MG63 (cell line): Measurements from ENCODE around the gene VSIG10. TPM values are rescaled to one million over a fixed set of nuclear protein-coding genes. Genes with fewer than 3 reads are reported as not detected.

Source experiments
- DNase-seq: peaks from one replicate; pipeline ENCODE4 v3.0.0-alpha.2; 2020
- H3K27me3 ChIP-seq: fragments of 250-450 bp; sonication (Bioruptor Pico); 2 replicates; pipeline ENCODE4 v1.5.1; 2020; ENCODE audit warnings: mild to moderate bottlenecking, moderate library complexity
- H3K36me3 ChIP-seq: fragments of 250-450 bp; sonication (Bioruptor Pico); 2 replicates; pipeline ENCODE4 v1.5.1; 2020; ENCODE audit warnings: mild to moderate bottlenecking, moderate library complexity
- H3K4me3 ChIP-seq: fragments of 250-450 bp; sonication (Bioruptor Pico); 2 replicates; pipeline ENCODE4 v1.5.1; 2020; ENCODE audit warnings: mild to moderate bottlenecking, moderate library complexity
- H3K9me3 ChIP-seq: fragments of 250-450 bp; sonication (Bioruptor Pico); 2 replicates; pipeline ENCODE4 v1.5.1; 2020; ENCODE audit warnings: mild to moderate bottlenecking, moderate library complexity
- total RNA-seq: library from RNA; depleted of rRNA; stranded (reverse); fragments of >200 nt; shearing (Covaris generic); gene quantifications from 2 replicates; pipeline ENCODE4 v1.2.3, GENCODE V29; 2014; ENCODE audit warnings: low replicate concordance

The VSIG10 gene
- total RNA-seq, 1 experiment from 2014 or later = 23.9 TPM

DNA sequence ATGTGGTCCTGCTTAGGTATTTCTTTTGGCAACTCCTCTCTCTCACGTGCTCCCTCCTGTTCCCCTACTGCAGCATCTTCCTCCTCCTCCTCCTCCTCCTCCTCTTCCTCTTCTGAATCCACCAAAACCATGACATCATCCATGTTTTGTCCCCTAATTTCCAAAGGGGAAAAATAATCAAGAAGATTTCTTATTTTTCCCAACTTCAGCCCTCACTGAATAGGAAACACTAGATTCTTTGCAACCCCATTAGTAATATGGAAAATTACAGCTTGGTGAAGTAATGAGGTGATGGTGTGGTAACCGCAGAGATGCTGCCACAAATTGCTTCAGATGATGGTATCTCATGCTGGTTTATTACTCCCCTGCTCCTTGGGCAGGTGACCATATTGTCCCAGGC is 35.4 kb downstream of the VSIG10 start:
- DNase-seq = no peak
- Histone ChIP-seq H3K9me3 (no peaks in the 10 kb centered on the region), H3K27me3 (no peaks in the 10 kb centered on the region), H3K36me3 (no peaks in the 10 kb centered on the region), H3K4me3 (no peak overlapping the region)

DNA sequence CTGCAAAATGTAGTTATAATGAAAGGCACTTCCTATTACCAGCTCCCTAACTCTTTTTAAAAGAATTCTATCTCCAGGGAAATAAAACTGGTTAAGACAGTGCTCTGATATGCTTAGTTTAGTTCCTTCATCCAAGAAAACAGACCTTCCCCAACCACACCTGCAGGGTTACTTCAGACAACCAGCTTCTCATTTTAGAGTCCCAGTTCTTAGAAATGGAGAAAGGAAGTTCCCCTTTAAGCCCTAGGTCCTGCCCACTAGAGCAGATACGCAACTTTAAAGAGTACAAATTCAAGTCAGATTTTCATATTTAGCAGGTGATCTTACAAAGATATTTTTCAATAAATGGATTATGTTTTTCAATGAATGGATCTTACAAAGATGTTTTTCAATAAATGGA is 38.4 kb downstream of the VSIG10 start:
- H3K27me3 ChIP-seq = no peaks in the 10 kb centered on the region
- H3K36me3 ChIP-seq = no peaks in the 10 kb centered on the region
- no peak overlapping the region for H3K4me3 ChIP-seq
- no peak for DNase-seq
- H3K9me3 ChIP-seq = no peaks in the 10 kb centered on the region

DNA sequence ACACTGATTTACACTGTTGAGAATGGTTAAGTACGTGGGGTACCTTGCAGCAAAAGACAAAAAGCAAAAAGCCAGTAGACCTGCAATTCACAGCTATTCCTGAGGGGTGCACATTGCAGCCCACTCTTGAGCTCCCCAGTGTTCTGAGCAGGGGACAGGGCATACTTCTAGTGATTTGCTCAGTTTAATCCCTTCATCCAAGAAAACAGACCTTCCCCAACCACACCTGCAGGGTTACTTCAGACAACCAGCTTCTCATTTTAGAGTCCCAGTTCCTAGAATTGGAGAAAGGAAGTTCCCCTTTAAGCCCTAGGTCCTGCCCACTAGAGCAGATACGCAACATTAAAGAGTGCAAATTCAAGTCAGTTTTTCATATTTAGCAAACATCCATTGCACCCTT is 39.2 kb downstream of the VSIG10 start:
- no peaks in the 10 kb centered on the region for H3K27me3 ChIP-seq
- DNase-seq = no peak
- no peak overlapping the region for H3K4me3 ChIP-seq

DNA sequence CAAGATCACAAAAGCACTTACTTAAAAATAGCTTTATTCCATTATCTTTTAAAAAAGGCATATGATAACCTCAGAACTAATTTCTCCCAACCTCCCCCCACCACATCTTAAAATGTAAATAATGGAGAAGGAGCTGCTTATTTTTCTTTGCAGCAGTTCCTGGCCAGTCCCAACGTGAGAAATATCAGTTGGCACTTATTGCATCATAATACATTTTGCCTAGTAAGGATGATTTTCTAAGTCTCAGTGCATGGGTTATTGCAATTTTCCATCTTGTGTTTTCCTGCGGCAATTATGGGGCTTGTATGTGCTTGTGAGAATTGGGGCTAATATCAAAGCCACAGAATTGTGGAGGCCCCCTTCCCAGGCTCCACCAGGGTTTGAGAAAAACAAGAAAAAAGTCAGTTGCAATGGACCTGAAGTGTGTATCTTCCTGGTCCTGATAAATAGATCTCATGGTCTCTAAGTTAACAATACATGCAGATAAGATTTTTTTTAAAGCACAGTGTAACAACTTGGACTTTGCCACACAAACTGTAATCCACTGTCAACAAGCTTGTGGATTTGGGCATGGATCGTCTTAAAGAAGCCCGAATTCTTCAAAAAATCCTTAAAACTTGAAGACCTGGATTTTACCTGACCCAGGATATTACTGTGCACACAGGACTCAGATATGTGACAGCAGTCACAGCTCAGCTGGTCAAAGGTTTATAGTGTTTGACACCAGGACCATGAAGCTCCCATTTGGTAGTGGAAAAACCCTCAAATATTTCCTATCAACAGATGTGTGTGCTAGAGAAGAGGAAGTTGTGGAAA is 40.0 kb downstream of the VSIG10 start:
- DNase-seq = no peak
- Histone ChIP-seq H3K4me3 (no peak overlapping the region), H3K27me3 (no peaks in the 10 kb centered on the region), H3K36me3 (peaks cover 2% of the 10 kb centered on the region), H3K9me3 (no peaks in the 10 kb centered on the region)

More for the DNA sequence above, 39.2 kb downstream of the VSIG10 start:
- Histone ChIP-seq H3K9me3 (no peaks in the 10 kb centered on the region), H3K36me3 (no peaks in the 10 kb centered on the region)

DNA sequence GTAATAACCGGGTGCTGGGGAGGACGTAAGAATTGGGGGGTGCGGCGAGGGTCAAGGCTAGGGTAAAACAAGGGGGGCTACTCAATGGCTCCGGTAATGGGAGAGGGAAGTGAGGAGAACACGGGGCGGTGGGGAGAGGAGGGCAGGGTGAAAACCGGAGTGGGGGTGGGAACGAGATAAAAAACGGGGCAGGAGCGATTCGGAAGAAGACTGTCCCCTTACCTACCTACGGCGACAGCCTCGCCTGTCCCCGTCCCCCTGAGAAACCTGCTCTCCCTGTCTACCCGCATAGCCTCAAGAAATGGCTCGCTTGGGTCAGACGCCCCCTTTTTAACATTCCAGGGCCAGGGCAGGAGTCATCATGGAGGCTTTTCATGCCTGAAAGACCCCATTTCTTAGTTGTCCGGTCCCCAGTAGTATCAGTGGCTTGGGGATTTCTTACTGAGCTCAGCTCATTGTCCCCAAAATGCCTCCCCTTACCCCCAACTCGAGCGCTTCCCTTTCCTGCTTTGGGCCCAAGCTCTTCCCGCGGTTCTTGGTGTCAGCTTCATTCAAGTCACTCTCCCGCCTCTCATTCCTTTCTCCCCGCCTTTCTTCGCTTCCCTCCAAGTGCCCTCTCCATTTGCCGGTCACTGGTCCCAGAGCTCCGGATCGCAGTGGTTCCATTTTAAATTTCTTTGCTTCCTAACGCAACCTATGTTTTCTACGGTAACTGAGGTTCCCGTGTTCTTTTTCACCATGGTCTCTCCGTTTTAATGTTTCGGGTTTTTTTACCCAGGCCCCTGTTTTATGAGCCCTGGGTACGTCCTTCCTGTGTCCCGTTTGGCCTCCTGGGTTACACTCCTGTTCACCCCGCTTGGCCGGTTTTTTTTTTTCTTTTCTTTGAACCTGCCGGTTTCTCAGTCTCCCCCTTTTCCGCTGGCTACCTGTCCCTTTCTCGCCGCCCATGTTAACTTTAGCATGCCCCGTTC is 41.7 kb downstream of the VSIG10 start:
- peaks cover 9% of the 10 kb centered on the region for H3K36me3 ChIP-seq
- H3K4me3 ChIP-seq = peak overlapping the region; percentile 78
- no peaks in the 10 kb centered on the region for H3K9me3 ChIP-seq
- H3K27me3 ChIP-seq = no peaks in the 10 kb centered on the region
- DNase-seq = peak; percentile 39

DNA sequence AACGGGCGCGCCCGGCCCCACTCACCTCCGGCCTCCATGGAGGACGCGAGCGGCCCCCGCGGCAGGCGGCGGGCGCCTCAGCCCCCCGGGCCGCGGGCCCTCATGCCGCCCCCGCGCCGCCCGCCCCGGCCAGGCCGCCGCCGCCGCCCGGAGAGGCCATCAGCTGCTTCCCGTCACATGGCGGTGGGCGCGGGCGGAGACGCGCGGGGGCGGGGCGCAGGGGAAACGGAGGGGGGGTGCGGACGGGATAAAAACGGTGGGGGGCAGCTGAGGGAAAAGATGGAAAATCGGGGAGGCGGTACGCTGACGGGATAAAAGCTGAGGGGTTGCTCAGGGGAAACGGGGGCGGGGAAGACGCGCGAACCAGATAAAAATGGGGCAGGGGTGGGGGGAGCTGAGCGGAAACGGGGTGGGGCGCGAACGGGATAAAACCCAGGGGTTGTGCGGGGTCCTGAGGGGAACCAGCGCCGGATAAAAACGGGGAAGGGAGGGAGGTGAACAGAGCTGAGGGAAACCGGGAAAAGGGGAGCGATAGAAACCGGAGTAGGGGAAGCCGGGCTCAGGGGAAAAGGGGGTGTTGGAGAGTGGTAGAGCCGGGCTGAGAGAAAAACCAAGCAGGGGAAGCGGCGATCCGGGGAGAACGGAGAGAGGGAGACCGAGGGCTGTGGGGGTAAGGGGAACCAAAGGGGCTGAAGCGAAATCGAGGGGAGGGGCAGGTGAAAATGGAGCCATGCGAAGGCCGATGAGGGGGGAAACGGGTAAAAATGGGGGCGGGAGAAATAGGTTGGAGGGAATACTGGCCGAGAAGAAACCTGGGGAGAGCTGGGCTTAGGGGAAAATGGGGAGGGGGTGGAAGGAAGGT is 42.6 kb downstream of the VSIG10 start, which contains the start of gene WSB2:
TSS of gene WSB2 (minus strand) at position 169 of the 862 bp plus-strand sequence. CDS start at position 38, 131 bp downstream.
- peak; percentile 85 for DNase-seq
- Histone ChIP-seq H3K4me3 (peak within 1 kb of the TSS; percentile 82), H3K36me3 (peaks cover 9% of the 10 kb centered on the region), H3K27me3 (no peaks in the 10 kb centered on the region), H3K9me3 (no peaks in the 10 kb centered on the region)

DNA sequence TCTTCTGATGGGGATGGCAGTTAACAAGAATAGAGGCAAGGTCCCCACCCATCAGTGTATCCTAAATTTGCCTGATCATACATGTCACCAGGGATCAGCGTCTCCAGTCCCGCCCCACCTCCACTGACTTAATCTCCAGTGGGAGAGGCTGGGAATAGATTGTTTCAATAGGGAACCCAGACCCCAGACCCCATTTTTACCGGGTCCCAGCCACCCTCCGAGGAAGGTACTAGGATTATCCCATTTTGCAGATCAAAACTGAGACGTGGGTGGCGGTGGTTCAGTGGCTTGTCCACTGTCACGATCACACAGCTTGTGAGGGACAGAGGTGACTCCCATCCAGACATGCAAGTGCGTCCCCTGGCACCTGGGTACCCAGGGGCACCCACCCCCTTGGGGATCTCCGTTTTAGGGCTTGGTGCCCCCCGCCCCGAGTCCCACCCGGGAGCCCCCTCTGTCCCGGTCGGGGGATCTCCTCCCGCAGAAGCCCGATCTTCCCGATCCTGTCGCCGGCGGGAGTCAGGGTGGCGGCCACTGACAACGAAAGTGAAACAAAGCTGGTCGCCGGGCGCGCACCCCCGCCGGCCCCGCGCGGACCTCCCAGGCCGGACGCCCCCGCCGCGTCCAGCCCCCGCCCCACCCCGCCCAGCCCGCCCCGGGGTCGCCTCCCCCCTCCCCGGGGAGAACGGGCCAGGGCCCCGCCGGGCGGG is 43.4 kb downstream of the VSIG10 start:
- Histone ChIP-seq H3K36me3 (peaks cover 9% of the 10 kb centered on the region), H3K9me3 (no peaks in the 10 kb centered on the region), H3K27me3 (no peaks in the 10 kb centered on the region), H3K4me3 (peak overlapping the region; percentile 82)
- DNase-seq = no peak

DNA sequence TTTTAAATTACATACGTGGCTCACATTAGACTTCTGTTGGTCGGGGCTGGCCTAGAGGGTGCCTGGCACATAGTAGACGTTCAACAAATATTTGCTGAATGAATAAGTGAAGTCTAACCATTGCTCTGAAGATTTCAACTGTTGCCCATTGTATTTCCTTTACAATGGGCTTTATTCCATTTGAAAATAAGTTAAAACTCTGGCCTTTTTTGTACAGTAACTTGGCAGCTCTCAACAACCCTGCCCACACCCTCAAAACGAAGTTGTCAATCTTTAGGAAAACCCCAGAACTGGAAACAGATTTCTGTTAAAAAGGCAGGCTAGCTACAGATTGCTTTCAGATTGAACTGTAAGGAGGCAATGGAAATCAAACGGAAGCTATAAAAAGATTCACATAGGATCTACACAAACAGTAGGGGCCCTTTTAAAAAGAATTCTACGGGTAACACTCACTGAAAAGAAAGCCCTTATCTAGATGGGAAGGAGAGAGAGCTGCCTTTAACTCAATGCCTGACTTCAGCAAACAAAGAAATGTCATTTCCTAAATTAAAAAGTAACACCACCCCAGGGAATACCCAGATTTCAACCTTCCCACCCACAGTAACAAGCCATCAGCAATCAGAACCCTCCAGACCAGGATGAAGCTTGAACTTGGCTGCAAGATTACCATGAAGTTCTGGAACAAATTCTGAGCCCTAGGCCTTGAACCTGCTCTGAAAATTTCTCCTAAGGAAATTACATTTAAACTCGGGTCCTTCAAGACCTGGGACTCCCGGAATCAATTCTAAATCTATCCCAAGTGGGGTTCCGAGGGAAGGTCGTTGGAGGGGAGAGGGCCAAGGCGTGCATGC is 44.2 kb downstream of the VSIG10 start:
- peaks cover 12% of the 10 kb centered on the region for H3K36me3 ChIP-seq

DNA sequence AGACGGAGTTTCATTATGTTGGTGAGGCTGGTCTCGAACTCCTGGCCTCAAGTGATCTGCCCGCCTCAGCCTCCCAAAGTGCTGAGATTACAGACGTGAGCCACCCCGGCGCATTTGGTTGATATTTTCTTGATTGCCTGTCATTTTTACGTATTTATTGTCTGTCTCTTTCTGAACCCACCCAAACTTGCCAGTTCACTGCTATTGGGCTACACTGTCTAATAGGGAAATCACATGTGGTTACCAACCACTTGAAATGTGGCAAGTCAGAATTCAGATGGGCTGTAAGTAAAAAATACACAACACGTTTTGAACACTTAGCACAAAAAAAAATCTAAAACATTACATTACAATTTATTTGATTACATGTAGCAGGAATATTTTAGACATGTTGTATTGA is 44.9 kb downstream of the VSIG10 start:
- Histone ChIP-seq H3K4me3 (peak overlapping the region; percentile 82), H3K36me3 (peaks cover 12% of the 10 kb centered on the region), H3K9me3 (no peaks in the 10 kb centered on the region), H3K27me3 (no peaks in the 10 kb centered on the region)
- DNase-seq = no peak

More for the DNA sequence above, 44.2 kb downstream of the VSIG10 start:
- DNase-seq = peak; percentile 67
- Histone ChIP-seq H3K27me3 (no peaks in the 10 kb centered on the region), H3K9me3 (no peaks in the 10 kb centered on the region), H3K4me3 (peak overlapping the region; percentile 82)

DNA sequence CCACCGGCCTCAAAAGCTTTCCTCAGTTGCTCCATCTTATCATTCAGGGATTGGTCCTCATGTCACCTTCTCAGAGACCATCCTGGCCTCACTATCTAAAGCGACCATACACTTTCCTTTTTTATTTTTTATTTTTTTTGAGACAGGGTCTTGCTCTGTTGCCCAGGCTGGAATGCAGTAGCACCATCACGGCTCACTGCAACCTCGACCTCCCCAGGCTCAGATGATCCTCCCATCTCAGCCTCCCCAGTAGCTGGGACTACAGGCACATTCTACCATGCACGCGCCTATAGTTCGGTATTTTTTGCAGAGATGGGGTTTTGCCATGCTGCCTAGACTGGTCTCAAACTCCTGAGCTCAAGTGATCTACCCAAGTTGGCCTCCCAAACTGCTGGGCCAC is 45.6 kb downstream of the VSIG10 start:
- Histone ChIP-seq H3K27me3 (no peaks in the 10 kb centered on the region), H3K9me3 (no peaks in the 10 kb centered on the region), H3K4me3 (no peak overlapping the region), H3K36me3 (peaks cover 15% of the 10 kb centered on the region)
- DNase-seq = no peak

DNA sequence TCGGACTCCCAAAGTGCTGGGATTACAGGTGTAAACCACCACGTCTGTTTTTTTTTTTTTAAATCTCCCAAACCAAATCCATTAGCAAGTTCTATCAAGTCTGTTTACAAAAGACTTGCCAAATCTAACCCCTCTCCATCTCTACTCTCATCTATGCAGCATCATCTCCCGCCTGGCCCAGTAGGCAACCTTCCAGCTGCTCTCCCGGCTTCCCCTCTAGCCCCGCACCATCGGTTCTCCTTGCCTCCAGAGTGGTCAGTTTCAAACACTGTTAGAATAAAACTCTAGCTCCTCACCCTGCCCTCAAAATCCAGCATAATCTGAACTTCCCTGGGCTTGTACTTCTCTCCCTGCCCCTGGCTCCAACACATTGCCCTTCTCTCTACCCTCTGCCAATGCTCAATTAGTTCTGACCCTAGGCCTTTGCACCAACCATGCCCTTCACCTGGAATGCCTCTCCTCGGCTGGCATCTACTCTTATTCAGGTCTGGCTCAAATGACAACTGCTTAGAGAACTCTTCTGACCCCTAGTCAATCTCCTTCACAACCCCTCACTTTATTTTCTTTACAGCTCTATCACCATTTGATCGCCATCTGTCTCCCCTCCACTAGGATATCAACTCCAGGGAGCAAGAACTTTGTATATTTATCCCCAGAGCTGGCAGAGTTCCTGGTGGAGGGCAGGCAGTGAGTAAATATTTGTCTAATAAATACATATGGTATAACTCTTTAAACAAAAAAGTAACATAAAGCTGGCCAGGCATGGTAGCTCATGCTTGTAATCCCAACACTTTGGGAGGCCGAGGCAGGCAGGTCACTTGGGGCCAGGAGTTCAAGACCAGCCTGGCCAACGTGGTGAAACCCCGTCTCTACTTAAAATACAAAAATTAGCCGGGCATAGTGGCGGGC is 47.7 kb downstream of the VSIG10 start:
- Histone ChIP-seq H3K4me3 (no peak overlapping the region), H3K27me3 (no peaks in the 10 kb centered on the region), H3K36me3 (peaks cover 26% of the 10 kb centered on the region), H3K9me3 (no peaks in the 10 kb centered on the region)
- peak; percentile 70 for DNase-seq

DNA sequence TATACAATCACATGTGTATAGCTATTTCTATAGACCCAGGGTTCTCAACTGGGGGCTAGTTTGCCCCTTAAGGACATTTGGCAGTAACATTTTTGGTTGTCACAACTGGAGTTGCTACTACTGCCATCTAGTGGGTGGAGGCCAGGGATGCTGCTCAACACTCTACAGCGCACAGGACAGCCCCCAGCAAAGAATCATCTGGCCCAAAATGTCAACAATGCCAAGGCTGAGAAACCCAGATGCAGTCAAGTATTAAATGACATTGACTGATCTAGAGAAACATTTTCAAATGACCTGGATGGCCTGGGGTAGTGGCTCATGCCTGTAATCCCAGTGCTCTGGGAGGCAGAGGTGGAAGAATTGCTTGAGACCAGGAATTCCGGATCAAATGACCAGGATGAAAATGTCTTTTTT is 48.7 kb downstream of the VSIG10 start:
- H3K9me3 ChIP-seq = no peaks in the 10 kb centered on the region
- H3K36me3 ChIP-seq = peaks cover 36% of the 10 kb centered on the region
- no peaks in the 10 kb centered on the region for H3K27me3 ChIP-seq
- DNase-seq = peak; percentile 55
- H3K4me3 ChIP-seq = no peak overlapping the region

DNA sequence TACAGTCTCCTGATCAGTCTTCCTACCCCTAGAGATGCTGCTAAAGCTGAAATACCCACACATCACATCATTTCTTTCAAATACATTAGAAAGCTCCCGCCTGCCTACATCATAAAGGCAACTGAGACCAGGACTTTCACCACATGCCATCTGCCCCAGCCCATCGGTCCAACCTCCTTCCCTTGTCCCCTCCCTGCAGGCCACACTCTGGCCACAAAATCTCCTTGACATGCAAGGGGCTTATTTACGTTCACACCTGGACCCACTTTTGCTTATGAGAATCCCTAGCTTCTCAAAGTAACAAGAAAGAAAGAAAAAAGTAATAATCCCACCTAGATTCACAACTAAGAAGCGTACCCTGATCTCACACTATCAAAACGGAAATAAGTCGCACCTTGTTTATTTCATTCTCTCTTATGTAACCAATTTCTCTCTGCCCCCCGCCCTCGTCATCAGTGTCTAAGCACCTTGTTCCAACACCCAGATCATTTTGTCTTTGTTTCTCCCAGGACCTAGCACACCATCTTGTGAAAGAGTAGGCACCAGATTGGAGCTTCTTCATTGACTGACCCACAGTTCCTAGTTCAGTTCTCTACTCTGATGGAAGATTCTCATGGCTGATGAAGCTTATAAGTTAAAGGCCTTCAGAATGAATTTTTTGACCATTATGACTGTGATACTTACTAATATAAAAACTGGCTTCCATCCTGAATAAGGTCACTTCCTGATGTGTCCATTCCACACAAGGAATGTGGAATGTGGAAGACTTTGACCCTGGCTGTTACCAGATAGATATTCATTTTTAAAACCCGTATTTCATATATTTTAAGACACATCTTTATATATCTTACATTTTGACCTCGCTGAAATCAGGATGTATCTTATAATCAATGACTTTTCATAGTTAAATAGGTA is 50.5 kb downstream of the VSIG10 start:
- H3K9me3 ChIP-seq = no peaks in the 10 kb centered on the region
- H3K36me3 ChIP-seq = peaks cover 46% of the 10 kb centered on the region
- no peak overlapping the region for H3K4me3 ChIP-seq
- DNase-seq = no peak
- H3K27me3 ChIP-seq = no peaks in the 10 kb centered on the region
